Upper lobe of left lung (tissue), 4 donors: Measurements from ENCODE around the gene CRYAB.
A peak's percentile ranks its signal among the peaks of the same experiment; 100 is the strongest.

Experiments used
- CTCF ChIP-seq, 6 experiments: fragments of 450-650 bp in 4 of 6; fragments of 200-600 bp in 2 of 6; sonication (generic) in 2 of 6; IDR thresholded peaks; one replicate each; pipeline ENCODE4 v1.5.1; 2016 to 2019; ENCODE audit warnings: antibody characterized with exemption in 6 of 6
- POLR2A ChIP-seq, 4 donors: fragments of 450-650 bp; IDR thresholded peaks; one replicate each; pipeline ENCODE4 v1.5.1; 2016 to 2017; ENCODE audit warnings: antibody characterized with exemption in 4 of 4, mild to moderate bottlenecking in 2 of 4
- POLR2AphosphoS5 ChIP-seq, 2 donors: sonication (generic); formaldehyde crosslinking; IDR thresholded peaks; one replicate each; pipeline ENCODE4 v1.5.1; 2017; ENCODE audit warnings: antibody characterized with exemption in 2 of 2

- peak in 1 of 2 donors; percentile 31 for TF ChIP-seq POLR2AphosphoS5 (IDR thresholded peaks at IDR 0.05)
- TF ChIP-seq CTCF (IDR thresholded peaks at IDR 0.05), result peak in 1 of 6 experiments; percentile 16
- peak in 3 of 4 donors; percentile 28 to 65 (median 36) for TF ChIP-seq POLR2A (IDR thresholded peaks at IDR 0.05)
These were observed 7.1 kb upstream of the CRYAB start, which contains the start of gene C11orf52 for GRCh38 chr11:111918390-111919256.
